Endodermal cell (in vitro differentiated cells): ENCODE measurements around the gene SFMBT2. TPM values are rescaled to one million over a fixed set of nuclear protein-coding genes. Genes with fewer than 3 reads are reported as not detected.

Source experiments
- DNase-seq: peaks from one replicate; pipeline ENCODE4 v3.0.0-alpha.2; 2017
- H3K27ac ChIP-seq: 2 replicates; pipeline ENCODE4 v1.5.1; 2013; ENCODE audit warnings: mild to moderate bottlenecking, low read depth, low read length, moderate library complexity
- H3K27me3 ChIP-seq: 2 replicates; pipeline ENCODE4 v1.6.1; 2013; ENCODE audit warnings: mild to moderate bottlenecking, low read length, moderate library complexity; ENCODE audit not compliant: insufficient read depth, control insufficient read depth, poor library complexity, severe bottlenecking
- H3K36me3 ChIP-seq: 2 replicates; pipeline ENCODE4 v1.7.0; 2013; ENCODE audit warnings: mild to moderate bottlenecking, low read length, moderate library complexity; ENCODE audit not compliant: control insufficient read depth, insufficient read depth
- H3K4me1 ChIP-seq: one replicate; pipeline ENCODE4 v1.7.0; 2013; ENCODE audit warnings: low read length; ENCODE audit not compliant: control insufficient read depth, insufficient read depth
- H3K4me3 ChIP-seq: 2 replicates; pipeline ENCODE4 v1.5.1; 2013; ENCODE audit warnings: mild to moderate bottlenecking, low read length, moderate library complexity
- H3K9ac ChIP-seq: 2 replicates; pipeline ENCODE4 v1.6.1; 2013; ENCODE audit warnings: mild to moderate bottlenecking, low read length, moderate library complexity; ENCODE audit not compliant: poor library complexity, severe bottlenecking; ENCODE audit errors: extremely low read depth
- H3K9me3 ChIP-seq: 2 replicates; pipeline ENCODE4 v1.6.1; 2013; ENCODE audit warnings: mild to moderate bottlenecking, low read length, moderate library complexity; ENCODE audit not compliant: control insufficient read depth
- H3K27ac Mint-ChIP-seq: 2 replicates; pipeline ENCODE4 v1.8.0; 2020; ENCODE audit warnings: mixed read lengths
- H3K27me3 Mint-ChIP-seq: 2 replicates; pipeline ENCODE4 v1.8.0; 2021; ENCODE audit warnings: mild to moderate bottlenecking, mixed read lengths; ENCODE audit not compliant: insufficient read depth
- H3K36me3 Mint-ChIP-seq: 2 replicates; pipeline ENCODE4 v1.8.0; 2020; ENCODE audit warnings: low read depth, mixed read lengths
- H3K4me1 Mint-ChIP-seq: 2 replicates; pipeline ENCODE4 v1.8.0; 2020; ENCODE audit warnings: mixed read lengths
- H3K4me3 Mint-ChIP-seq: 2 replicates; pipeline ENCODE4 v1.8.0; 2020; ENCODE audit warnings: mild to moderate bottlenecking, moderate library complexity, mixed read lengths
- H3K9me3 Mint-ChIP-seq: 2 replicates; pipeline ENCODE4 v1.8.0; 2020; ENCODE audit warnings: mild to moderate bottlenecking, mixed read lengths
- WGBS, 2 experiments: methylation state at CpG; one replicate each; pipeline versions ENCODE4 v1.1.5 to v1.1.7; 2013; ENCODE audit warnings: missing lambda C conversion rate in 2 of 2, mixed read lengths in 1 of 2; ENCODE audit not compliant: insufficient coverage in 1 of 2, insufficient read length in 1 of 2; 5-methylcytosine and 5-hydroxymethylcytosine counted together
- total RNA-seq, 2 donors: library from RNA; stranded (reverse); fragmentation: NEBNext Ultra II Directional in 1 of 2; extraction: Animal tissue kit (Norgen Biotek cat#: 25700) in 1 of 2; gene quantifications; 2 replicates in 1 of 2; 3 replicates in 1 of 2; pipeline ENCODE4 v1.2.1, GENCODE V29; 2021
- TF ChIP-seq, protein P1 (sequence below): fragments of 200-600 bp; sonication (generic); conservative IDR thresholded peaks from 2 replicates; pipeline ENCODE4 v1.5.0; 2021; ENCODE audit warnings: antibody characterized with exemption, mild to moderate bottlenecking

SFMBT2 gene
- total RNA-seq, 2 donors from 2014 or later, result 3.9 to 5.3 TPM

DNA sequence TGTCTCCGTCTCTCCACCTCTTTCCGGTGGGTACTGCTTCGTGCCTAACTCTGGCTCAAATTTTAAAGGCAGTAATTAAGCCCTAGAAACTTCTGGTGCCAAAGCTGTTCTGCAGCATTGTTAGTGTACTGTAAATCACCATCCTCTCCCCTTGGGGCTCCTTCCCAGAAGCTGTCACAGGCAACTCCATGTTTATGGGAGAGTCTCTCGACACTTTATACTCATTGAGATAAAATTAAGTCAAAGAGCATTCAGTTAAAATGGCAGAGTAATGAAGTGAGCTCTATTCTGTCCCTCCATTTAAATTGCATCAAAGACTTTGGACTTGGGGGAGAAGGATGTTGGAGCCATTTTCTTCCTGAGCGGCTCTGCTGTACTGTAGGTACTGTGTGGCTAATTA is 274.8 kb downstream of the SFMBT2 start:
- no peaks in the 10 kb centered on the region for H3K27me3 ChIP-seq
- no peaks in the 10 kb centered on the region for H3K36me3 ChIP-seq
- Mint-ChIP-seq H3K27ac (no peak overlapping the region), H3K4me3 (no peak overlapping the region), H3K4me1 (no peaks in the 10 kb centered on the region), H3K36me3 (no peaks in the 10 kb centered on the region), H3K9me3 (peaks cover 17% of the 10 kb centered on the region), H3K27me3 (no peaks in the 10 kb centered on the region)
- TF ChIP-seq, protein P1, sequence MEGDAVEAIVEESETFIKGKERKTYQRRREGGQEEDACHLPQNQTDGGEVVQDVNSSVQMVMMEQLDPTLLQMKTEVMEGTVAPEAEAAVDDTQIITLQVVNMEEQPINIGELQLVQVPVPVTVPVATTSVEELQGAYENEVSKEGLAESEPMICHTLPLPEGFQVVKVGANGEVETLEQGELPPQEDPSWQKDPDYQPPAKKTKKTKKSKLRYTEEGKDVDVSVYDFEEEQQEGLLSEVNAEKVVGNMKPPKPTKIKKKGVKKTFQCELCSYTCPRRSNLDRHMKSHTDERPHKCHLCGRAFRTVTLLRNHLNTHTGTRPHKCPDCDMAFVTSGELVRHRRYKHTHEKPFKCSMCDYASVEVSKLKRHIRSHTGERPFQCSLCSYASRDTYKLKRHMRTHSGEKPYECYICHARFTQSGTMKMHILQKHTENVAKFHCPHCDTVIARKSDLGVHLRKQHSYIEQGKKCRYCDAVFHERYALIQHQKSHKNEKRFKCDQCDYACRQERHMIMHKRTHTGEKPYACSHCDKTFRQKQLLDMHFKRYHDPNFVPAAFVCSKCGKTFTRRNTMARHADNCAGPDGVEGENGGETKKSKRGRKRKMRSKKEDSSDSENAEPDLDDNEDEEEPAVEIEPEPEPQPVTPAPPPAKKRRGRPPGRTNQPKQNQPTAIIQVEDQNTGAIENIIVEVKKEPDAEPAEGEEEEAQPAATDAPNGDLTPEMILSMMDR, result no peak
- WGBS, 2 experiments, result 97 to 100% methylated on average over 1 to 5 of the region's 5 CpGs
- H3K4me1 ChIP-seq, result no peaks in the 10 kb centered on the region
- no peak overlapping the region for H3K27ac ChIP-seq
- no peak for DNase-seq
- peaks cover 10% of the 10 kb centered on the region for H3K9me3 ChIP-seq
- H3K9ac ChIP-seq, result no peak overlapping the region
- no peak overlapping the region for H3K4me3 ChIP-seq

DNA sequence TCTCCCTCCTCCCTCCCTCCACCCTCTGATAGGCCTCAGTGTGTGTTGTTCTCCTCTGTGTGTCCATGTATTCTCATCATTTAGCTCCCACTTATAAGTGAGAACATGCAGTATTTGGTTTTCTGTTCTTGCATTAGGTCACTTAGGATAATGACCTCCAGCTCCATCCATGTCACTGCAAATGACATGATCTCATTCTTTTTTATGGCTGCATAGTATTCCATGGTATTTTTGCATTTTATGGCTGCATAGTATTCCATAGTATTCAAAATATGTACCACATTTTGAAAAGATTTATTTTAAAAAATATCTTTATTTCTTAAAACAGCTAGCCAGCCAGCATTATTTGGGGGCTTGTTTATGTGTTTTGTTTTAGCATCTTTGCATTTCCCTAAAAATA is 275.6 kb downstream of the SFMBT2 start:
- Histone ChIP-seq H3K36me3 (no peaks in the 10 kb centered on the region), H3K4me1 (no peaks in the 10 kb centered on the region), H3K4me3 (no peak overlapping the region), H3K27ac (no peak overlapping the region), H3K27me3 (no peaks in the 10 kb centered on the region), H3K9ac (no peak overlapping the region), H3K9me3 (peaks cover 13% of the 10 kb centered on the region)
- no peak for DNase-seq
- TF ChIP-seq, protein P1, result no peak
- H3K36me3 Mint-ChIP-seq, result no peaks in the 10 kb centered on the region
- peaks cover 17% of the 10 kb centered on the region for H3K9me3 Mint-ChIP-seq
- H3K4me1 Mint-ChIP-seq, result no peaks in the 10 kb centered on the region
- no peak overlapping the region for H3K4me3 Mint-ChIP-seq
- H3K27me3 Mint-ChIP-seq, result no peaks in the 10 kb centered on the region
- no peak overlapping the region for H3K27ac Mint-ChIP-seq

DNA sequence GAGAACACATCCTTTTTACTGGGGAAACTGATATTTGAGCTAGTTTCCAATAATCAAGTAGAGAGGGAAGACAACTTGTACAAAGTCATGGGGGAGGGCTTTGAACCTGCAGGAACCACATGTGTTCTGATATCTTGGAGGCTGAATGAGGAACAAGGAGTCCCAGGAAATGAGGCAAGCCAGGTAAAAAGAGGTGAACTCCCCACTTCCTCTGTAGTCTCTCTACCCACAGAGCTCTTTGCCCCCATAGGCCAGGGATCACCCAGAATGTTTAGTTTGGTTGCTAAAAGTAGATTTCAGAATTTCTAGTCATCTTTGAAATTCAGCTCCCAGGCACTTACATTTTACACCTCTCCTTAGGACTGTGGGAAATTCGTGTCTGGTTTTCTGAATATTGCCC is 276.4 kb downstream of the SFMBT2 start:
- Mint-ChIP-seq H3K4me1 (no peaks in the 10 kb centered on the region), H3K9me3 (peaks cover 24% of the 10 kb centered on the region), H3K36me3 (no peaks in the 10 kb centered on the region), H3K27ac (no peak overlapping the region), H3K4me3 (no peak overlapping the region), H3K27me3 (no peaks in the 10 kb centered on the region)
- WGBS, 2 experiments, result 50 to 86% methylated on average over 1 of the region's 1 CpG
- DNase-seq, result no peak
- H3K27me3 ChIP-seq, result no peaks in the 10 kb centered on the region
- no peak overlapping the region for H3K27ac ChIP-seq
- TF ChIP-seq, protein P1, result no peak
- peaks cover 20% of the 10 kb centered on the region for H3K9me3 ChIP-seq
- H3K36me3 ChIP-seq, result no peaks in the 10 kb centered on the region
- no peak overlapping the region for H3K9ac ChIP-seq
- no peaks in the 10 kb centered on the region for H3K4me1 ChIP-seq
- H3K4me3 ChIP-seq, result no peak overlapping the region
